ENCODE data around the gene PRMT1.
A peak's percentile ranks its signal among the peaks of the same experiment; 100 is the strongest.
"Not testable (repeated sequence)": the region's sequence is repeated elsewhere in the genome, so short reads cannot be mapped to it uniquely, and the experiment has no call there.

The PRMT1 gene

DNA sequence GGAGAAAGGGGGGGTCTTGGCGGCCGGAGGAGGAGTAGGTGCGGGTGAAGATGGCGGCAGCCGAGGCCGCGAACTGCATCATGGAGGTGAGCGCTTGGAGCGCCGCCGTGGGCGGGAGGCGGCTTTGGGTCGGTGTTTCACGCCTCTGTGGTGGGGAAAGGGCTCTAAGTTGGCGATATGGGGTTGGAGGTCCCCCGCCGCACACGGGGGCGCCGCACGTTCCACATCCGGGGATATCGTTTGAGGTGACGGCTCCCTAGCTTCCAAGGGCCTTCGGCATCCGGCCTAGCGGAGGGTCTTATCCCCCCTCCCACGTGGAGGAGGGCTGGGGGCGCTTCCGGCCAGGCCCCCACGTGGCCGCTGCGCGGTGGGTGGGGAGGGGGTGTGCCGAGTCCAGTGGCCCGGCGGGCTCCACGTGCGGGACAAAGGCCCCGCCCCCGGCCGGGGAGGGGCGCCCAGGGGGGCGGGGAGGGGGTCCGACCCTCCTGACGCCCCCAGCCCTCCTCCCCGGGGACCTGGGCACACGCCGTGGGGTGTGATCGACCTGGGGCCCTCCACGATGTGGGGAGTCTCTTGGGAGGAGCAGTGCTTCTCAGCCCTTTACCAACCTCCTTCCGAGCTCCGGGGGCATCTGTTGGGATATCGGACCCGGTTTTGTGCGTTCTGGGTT is at the start of gene PRMT1:
PRMT1 (plus strand) TSS at position 41 of the 670 bp plus-strand sequence; CDS start at position 51, 10 bp downstream.
- Histone ChIP-seq H3K4me1 (ENCODE audit: control insufficient read depth in 1 of 2, insufficient read depth in 1 of 2, low read depth in 1 of 2, low read length in 1 of 2) (peaks cover 26 to 33% of the 10 kb centered on the region in 2 experiments), H3K9me3 (no peaks in the 10 kb centered on the region), H3K27me3 (no peaks in the 10 kb centered on the region), H3K27ac (peak within 1 kb of the TSS; percentile 90), H3K4me3 (ENCODE audit: low read depth in 1 of 2, low read length in 1 of 2) (peak within 1 kb of the TSS; percentile 68 to 92), H3K36me3 (no peaks in the 10 kb centered on the region)
- TF ChIP-seq, protein P1, sequence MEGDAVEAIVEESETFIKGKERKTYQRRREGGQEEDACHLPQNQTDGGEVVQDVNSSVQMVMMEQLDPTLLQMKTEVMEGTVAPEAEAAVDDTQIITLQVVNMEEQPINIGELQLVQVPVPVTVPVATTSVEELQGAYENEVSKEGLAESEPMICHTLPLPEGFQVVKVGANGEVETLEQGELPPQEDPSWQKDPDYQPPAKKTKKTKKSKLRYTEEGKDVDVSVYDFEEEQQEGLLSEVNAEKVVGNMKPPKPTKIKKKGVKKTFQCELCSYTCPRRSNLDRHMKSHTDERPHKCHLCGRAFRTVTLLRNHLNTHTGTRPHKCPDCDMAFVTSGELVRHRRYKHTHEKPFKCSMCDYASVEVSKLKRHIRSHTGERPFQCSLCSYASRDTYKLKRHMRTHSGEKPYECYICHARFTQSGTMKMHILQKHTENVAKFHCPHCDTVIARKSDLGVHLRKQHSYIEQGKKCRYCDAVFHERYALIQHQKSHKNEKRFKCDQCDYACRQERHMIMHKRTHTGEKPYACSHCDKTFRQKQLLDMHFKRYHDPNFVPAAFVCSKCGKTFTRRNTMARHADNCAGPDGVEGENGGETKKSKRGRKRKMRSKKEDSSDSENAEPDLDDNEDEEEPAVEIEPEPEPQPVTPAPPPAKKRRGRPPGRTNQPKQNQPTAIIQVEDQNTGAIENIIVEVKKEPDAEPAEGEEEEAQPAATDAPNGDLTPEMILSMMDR (IDR thresholded peaks at IDR 0.05): no peak

DNA sequence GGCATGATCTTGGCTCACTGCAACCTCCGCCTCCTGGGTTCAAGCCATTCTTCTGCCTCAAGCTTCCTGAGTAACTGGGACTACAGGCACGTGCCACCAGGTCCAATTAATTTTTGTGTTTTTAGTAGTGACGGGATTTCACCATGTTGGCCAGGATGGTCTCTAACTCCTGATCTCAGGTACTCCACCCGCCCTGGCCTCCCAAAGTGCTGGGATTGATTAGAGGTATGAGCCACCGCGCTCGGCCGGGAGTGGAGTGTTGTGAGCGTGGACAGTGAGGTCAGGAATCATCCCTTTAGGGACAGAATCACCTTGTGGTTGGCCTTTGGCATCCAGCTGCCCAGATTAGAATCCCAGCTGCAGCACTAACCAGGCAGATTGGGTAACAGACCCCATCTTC is 47.4 kb upstream of the PRMT1 start:
- no peak overlapping the region for H3K4me3 ChIP-seq (ENCODE audit: low read depth in 1 of 2, low read length in 1 of 2)
- H3K36me3 ChIP-seq: peaks cover 40% of the 10 kb centered on the region
- no peaks in the 10 kb centered on the region for H3K9me3 ChIP-seq
- TF ChIP-seq, protein P1 (IDR thresholded peaks at IDR 0.05): no peak
- H3K27me3 ChIP-seq: no peaks in the 10 kb centered on the region
- no peak overlapping the region for H3K27ac ChIP-seq
- no peaks in the 10 kb centered on the region for H3K4me1 ChIP-seq (ENCODE audit: control insufficient read depth in 1 of 2, insufficient read depth in 1 of 2, low read depth in 1 of 2, low read length in 1 of 2)

DNA sequence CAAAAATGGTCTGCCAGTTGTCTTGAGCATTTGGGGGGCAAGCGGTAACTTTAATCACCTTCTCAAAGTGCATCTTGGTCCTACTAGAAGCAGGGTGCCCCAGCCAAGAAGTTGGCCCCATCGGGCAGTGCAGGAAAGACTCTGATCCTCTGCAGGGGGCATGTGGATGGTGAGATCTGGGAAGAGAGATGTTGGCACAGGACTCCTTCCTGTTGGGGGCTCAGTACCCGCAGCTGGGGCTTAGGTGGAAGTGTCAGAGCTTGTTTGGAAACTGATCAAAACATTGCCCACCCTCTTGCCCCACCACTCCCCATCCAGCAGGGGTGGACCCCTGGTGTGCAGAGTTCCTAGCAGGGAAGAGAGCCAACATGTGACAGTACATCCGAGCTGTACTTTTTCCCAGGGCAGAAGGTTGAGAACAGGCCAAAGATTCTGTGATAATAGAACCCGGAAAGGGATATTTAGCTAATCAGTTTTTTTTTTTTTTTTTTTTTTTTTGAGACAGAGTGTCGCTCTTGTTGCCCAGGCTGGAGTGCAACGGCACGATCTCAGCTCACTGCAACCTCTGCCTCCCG is 46.0 kb upstream of the PRMT1 start:
- Histone ChIP-seq H3K9me3 (no peaks in the 10 kb centered on the region), H3K4me1 (ENCODE audit: control insufficient read depth in 1 of 2, insufficient read depth in 1 of 2, low read depth in 1 of 2, low read length in 1 of 2) (no peaks in the 10 kb centered on the region), H3K36me3 (peaks cover 26% of the 10 kb centered on the region), H3K4me3 (ENCODE audit: low read depth in 1 of 2, low read length in 1 of 2) (no peak overlapping the region), H3K27me3 (peaks cover 9% of the 10 kb centered on the region), H3K27ac (no peak overlapping the region)
- TF ChIP-seq, protein P1 (IDR thresholded peaks at IDR 0.05): no peak

DNA sequence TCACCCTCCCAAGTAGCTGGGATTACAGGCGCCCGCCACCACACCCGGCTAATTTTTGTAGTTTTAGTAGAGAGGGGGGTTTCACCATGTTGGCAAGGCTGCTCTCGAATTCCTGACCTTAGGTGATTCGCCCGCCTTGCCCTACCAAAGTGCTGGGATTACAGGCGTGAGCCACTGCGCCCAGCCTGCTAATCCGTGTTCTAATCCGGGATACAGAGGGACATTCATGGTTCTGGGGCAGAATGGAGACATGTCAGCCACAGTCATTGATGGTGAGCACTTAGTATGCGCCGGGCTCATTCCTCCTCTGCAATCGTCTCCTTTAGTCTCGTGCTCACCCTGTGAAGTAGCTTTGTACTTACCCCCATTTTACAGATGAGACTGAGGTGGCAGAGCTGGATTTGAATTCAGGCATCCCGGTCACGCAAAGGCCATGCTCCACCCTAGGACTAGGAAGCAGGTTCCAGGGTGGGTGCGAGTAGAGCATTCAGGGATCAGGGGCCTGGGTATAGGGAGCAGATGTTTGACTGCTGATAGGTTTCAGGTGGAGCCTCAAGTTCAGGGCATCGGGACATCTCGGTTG is 45.4 kb upstream of the PRMT1 start:
- peaks cover 15% of the 10 kb centered on the region for H3K27me3 ChIP-seq
- no peak overlapping the region for H3K27ac ChIP-seq
- TF ChIP-seq, protein P1 (IDR thresholded peaks at IDR 0.05): no peak
- H3K36me3 ChIP-seq: peaks cover 20% of the 10 kb centered on the region
- H3K4me1 ChIP-seq (ENCODE audit: control insufficient read depth in 1 of 2, insufficient read depth in 1 of 2, low read depth in 1 of 2, low read length in 1 of 2): no peaks in the 10 kb centered on the region
- H3K4me3 ChIP-seq (ENCODE audit: low read depth in 1 of 2, low read length in 1 of 2): no peak overlapping the region
- no peaks in the 10 kb centered on the region for H3K9me3 ChIP-seq

DNA sequence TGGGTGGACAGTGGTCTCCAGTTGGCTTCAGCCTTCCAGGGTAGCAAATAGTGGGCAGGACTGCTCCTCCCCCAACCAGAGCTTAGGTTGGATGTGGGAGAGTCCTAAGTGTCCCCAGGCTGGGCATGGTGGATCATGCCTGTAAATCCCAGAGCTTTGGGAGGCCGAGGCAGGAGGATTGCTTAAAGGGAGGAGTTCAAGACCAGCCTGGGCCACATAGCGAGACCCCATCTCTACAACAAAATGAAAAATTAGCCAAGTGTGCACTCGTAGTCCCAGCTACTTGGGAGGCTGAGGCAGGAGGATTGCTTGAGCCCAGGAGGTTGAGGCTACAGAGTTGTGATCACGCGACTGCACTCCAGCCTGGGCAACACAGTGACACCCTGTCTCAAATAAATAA is 44.5 kb upstream of the PRMT1 start:
- H3K27me3 ChIP-seq: peaks cover 21% of the 10 kb centered on the region
- H3K27ac ChIP-seq: no peak overlapping the region
- peaks cover 11% of the 10 kb centered on the region for H3K36me3 ChIP-seq
- no peak overlapping the region for H3K4me3 ChIP-seq (ENCODE audit: low read depth in 1 of 2, low read length in 1 of 2)
- TF ChIP-seq, protein P1 (IDR thresholded peaks at IDR 0.05): no peak
- no peaks in the 10 kb centered on the region for H3K4me1 ChIP-seq (ENCODE audit: control insufficient read depth in 1 of 2, insufficient read depth in 1 of 2, low read depth in 1 of 2, low read length in 1 of 2)
- H3K9me3 ChIP-seq: no peaks in the 10 kb centered on the region

DNA sequence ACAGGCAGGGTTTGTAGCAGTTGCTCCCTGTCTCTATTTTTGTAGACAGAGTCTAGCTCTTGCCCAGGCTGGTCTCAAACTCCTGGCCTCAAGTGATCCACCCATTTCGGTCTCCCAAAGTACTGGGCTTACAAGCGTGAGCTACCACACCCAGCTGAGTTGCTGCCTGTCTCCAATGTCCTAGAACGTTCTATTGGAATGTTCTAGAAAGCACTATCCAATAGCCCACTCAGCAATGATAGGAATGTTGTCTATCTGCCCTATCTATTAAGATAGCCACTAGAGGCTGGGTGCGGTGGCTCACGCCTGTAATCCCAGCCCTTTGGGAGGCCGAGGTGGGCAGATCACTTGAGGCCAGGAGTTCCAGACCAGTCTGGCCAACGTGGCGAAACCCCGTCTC is 43.8 kb upstream of the PRMT1 start:
- H3K27me3 ChIP-seq: peaks cover 28% of the 10 kb centered on the region
- not testable (repeated sequence) for H3K27ac ChIP-seq; H3K9me3 ChIP-seq; H3K36me3 ChIP-seq; H3K4me1 ChIP-seq (ENCODE audit: control insufficient read depth in 1 of 2, insufficient read depth in 1 of 2, low read depth in 1 of 2, low read length in 1 of 2); H3K4me3 ChIP-seq (ENCODE audit: low read depth in 1 of 2, low read length in 1 of 2)

Measured in neutrophil (primary cell).